T-helper 2 cell (primary cell): ENCODE data around the gene ARID1B.

Source experiments
- DNase-seq, 5 experiments: peaks; one replicate each; pipeline versions ENCODE4 v3.0.0 to v3.0.0-alpha.2; 2012 to 2022

ARID1B gene

DNA sequence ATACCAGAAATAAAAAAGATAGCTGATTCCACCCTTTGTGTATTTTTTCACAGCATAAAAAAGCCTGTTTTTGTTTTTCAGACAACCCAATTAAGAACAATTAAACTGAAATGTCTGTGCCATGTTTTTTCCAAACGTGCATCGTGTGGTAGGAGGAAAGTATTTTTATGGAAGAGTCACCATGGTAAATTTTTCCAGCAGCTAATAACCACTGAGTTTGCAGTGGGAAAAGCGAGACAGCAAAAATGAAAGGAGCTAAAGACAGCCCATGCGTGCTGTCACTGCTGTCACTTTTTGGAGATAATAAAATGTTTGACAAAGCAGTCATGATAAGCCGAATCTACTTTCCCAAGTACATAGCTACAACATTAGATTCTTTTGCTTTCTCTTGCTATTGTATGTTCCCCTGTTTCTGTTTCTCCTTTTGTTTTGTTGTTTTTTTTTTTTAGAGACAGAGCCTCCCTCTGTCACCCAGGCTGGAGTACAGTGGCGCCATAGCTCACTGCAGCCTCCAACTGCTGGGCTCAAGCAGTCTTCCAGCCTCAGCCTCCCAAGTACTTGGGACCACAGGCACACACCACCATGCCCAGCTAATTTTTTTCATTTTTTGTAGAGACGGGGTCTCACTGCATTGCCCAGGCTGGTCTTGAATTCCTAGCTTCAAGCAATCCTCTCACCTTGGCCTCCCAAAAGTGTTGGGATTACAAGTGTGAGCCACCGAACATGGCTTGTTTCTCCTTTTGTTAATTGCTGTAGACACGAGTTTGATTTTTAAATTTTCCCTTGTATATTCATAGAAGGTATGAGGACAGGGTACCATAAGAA is 284.8 kb downstream of the ARID1B start:
- no peak for DNase-seq

DNA sequence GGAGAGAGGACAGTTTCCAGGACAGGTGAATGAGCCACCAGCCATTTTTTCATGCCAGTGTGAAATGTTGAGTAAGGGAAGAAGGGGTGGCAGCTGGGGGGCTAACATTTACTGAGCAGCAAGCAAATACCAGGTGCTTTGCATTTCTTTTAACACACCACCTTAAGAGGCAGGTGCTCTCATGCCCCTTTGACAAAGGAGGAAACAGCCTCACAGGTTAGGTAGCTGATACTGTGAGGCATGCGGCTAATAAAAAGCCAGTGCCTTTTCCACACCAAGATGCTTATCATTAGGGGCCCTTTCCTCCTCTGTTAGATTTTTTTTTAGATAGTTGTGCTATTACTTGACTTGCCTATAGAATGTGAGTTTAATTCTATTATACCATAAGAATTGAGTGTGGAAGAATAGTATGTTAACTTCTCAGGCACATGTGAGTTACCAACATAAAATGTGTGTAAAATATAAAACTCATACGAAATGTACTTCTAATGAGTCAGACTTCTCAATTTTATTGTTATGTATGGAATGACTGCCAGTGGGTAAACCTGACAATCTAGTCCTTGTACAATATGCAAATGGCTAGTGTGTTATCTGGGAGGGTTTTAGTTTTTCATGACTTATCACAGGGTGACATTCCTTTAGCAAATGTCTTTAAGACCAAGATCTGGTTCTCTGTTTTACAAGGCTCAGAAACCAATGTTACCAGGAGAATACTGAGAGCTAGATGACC is 286.2 kb downstream of the ARID1B start:
- DNase-seq: no peak

DNA sequence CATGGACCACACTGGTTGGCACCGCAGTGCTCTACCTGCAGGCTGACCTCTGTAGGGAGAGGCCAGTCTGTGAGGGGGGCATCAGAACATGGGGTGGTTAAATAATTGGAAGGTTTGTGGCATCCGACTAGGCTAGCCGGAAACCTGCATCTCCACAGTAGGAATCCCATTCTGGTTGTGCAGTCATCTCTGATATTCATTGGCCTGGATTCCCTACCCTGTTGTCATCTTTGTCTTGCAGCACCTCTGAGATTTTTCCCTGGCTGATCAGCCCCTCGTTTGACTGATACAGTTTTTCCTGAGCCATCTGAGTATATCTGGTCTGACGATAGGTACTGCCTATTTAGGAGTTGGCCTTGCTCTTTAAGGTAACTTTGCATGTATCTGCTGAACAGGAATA is 286.7 kb downstream of the ARID1B start:
- DNase-seq: no peak

DNA sequence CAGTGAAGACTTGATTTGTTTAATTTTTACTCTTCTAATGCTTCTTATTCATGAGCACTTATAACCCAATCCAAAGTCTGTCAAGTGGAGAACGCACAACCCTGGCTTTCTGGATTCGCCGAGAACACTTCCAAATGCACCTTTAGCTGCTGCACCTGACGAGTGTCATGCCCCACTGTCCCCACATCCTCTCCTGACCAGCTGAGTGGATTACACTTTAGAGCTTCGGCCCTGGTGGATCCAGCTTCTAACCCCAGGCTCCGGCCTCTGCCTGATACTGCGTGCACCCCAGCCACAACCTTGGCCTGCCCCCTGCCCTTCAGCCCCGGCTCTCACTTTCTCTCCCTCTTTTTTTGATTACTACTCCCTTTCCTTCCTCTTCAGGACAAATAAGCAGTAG is 287.3 kb downstream of the ARID1B start:
- DNase-seq: no peak

DNA sequence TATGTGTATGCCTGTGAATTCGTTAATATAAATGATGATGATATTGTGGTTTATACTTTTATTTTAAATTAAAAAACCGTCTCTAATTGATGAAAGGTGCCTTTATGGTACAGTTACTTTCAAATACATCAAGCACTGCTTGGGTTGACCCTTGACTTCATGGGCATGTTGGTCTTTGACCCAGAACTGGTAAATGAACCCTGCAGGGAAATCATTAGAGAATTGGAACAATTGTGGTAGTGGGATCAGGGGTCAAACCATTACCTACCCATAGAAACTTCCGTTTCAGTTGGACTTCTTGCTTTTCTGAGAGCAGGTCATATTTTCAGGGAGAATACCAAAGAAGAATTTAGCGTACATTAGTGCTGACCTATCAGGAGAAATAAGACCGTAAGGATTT is 288.2 kb downstream of the ARID1B start:
- DNase-seq: no peak

DNA sequence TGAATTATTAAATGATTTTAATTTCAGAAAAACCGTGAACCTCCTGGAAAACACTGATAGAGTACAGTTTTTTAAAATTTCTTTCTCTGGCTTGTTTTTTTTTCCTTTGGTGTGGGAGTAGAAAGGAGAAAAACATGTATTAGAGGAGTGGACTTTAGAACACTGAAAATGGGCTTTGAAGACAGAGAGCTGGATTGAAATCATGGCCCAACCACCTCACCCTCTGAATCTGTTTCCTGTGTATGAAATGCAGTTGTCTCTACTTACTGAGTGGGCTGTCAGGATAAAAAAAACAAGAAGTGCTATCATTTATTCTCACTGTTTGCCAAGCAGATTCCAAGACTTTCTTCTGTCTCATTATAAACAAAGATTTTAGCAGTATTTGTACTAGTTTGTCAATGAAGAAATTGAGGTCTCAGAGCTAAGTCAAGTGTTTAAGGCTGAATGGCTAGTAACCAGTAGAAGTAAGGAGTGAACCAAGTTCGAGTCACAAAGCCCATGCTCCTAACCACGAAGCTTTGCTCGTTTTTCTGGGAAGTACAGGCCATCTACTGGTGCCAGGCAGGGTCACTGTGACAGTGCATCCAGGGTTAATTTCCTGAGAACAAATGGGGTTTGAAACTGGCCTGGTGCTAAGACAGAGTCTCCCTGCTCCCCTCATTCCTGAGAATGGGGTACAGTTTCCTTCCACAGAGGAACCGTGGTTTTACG is 289.8 kb downstream of the ARID1B start:
- no peak for DNase-seq

DNA sequence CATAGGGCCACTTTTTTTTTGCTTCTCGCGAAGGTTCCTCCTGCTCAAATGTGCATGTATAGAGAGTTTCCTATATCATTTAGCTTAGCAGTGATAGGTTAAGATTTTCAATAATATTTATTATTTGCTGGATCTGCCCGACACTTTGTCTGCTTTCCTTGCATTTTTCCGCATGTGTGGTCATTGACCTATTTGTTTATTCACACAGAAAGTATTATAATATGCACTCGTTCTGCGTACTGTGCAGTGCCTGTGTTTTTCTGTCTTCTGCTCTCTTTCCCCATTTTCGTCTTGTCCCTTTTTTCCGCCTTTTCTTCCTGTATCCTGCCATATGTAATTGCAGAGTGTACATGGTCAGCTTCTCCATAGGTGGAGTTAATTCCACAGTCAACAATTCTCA is 290.3 kb downstream of the ARID1B start:
- DNase-seq: no peak

DNA sequence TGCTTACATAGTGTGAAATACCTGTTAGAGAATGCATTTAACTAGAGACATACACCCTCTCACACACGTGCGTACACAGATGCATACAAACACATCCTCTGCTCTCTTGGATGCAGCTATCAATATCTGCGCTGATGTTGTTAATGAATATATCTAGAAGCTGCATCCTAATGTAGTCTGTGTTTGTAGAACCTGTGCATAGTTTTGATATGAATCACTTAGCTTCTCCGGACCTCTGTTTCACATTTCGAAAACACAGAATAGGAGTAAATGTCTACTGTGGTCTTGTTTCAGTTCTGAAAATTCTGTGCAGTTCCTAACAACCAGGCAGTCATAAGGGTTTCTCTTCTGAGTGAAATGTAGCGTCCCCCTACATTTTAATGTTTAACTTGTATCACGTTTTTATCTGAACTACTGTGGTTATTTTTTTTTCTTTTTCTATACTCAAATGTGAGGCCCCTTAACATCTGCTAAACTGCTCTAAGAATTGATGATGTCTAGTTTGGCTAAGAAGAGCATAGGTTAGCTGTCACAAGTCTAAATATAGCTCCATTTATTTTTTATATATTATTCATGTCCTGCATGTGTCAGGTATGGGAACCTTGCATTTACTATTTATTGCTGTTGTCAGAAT is 291.6 kb downstream of the ARID1B start:
- DNase-seq: peak in 1 of 5 experiments; percentile 90

DNA sequence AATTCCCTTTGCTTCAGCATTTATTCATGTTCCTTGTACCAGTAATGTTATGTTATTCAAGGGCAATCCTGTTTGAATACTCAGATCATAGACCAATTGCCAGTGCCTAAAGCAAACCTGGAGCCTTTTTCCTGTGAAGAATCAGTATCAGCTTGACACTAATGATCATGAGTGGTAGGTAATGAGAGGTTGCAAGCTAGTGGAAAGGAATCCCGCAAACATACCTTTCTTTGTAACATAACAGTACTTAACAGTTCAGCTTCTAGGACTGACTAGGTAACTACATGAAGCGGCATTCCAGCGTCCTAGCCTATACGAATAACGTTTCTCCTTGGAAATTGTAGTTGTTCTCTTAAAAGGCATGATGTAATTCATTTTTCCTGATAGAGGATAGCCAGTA is 292.4 kb downstream of the ARID1B start:
- DNase-seq: no peak

DNA sequence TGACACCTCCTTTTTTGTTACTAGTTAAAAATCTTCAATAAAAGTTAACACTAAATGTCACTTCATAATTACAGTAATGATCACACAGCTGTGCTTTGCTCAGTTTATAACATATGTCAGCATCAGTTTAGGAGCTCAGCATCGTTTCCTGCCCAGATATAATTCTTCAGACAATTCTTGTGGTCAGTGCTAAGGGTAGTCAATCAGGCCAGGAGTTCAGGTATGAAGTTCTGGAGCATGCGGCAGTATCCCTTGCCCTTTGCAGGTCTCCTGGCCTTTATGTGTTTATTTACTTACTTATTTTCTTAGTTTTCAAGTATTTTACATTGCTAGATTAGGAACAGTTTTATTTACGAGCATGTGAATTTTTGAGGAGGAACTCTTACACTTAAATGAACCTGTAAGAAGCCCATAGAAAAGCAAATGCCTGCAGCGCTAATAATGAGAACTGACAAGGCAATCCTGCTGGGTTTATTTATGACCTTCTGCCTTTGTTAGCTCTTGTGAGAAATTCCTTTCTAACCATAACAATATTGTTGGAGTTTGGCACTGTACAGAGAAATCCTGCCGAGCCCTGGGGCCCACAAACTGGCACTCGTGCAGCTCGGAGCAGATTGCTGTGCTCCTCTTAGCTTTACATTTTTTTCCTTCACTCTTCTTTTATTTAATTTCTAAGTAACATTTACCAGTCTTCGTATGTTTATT is 293.4 kb downstream of the ARID1B start:
- DNase-seq: no peak

DNA sequence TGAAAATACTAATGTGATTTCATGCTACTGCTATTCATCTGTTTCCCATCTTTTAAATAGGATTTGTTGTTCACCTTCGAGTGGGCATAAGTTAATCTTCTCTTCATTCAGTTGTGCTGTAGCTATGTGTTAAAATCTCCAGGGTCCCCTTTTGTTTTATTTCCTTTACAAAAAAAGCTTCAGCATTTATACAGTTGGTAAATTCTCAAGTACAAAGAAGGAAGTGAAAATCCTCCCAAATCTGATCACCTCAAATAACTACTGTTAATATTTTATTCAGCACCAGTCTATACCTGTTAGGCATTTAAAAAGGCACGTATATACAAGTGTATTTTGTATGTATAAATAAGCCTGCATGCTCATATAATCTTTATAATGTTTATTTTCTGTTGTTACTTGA is 294.9 kb downstream of the ARID1B start:
- DNase-seq: no peak

DNA sequence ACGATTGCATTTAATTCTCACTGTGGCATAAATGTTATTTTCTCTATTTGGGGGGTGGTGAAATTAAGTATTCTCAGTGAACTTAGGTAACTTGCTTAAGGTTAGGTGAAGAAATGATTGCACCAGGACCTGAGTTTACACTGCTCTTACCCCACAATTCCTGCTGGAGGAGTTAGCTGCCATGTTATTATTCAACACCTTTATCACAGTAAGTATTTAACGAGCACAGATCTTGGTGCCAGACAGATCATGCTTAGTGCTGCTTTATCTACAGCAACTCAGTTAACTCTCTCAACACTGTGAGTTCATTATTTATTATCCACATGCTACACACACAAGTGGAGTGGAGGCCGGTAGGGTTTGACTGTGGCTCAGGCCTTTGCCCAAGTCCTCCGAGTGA is 296.4 kb downstream of the ARID1B start:
- DNase-seq: no peak

DNA sequence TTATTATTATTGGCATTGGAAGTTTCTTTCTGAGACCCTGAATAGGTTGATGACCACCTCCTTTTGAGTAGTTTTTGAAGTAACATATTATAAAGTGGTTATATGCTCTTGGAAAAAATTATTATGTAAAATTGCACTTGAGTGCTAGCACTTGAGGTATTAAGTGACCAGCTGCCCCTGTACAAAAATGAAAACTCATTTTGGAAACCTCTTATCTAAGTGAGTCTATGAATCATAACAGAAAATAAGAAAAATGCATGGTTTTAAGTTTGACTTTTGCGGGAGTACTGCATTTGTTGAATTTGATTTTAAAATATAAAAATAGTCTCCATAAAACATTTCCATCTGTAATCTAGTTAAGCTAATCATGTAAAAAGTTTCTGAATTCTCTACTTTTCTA is 297.8 kb downstream of the ARID1B start:
- no peak for DNase-seq

DNA sequence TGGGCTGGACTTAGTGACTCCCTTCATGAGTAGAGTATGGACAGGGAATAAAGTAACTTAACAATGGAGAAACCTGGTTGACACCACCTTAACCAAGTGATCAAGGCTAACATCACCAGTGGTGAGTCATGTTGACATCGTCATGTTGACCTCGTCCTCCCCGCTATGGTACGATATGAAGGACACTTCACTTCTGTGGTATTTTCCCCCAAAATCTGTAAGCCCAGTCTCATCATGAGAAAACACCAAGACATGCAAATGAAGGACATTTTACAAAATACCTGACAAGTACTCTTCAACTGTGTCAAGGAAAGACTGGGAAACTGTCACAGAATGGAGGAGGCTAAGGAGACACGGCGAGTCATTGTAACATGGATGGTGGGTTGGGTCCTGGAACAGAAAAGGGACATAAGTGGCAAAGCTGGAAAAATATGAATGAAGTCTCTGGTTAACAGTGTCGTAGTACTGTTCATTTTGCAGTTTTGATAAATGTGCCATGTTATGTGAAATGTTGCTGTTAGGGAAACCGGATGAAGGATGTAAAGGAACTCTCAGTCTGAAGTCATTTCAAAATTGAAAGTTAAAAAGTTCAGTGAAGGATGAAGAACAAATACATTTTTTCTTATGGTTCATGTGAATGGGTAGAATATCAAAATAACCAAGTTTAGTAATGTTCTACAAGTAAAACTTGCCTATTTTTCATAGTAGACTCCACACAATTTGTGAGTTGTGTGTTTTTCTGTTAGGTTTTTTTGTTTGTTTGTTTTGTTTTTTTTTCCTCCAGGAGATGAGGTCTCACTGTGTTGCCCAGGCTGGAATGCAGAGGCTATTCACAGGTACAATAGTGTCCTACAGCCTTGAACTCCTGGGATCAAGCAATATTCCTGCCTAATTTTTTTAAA is 298.6 kb downstream of the ARID1B start:
- peak in 1 of 5 experiments; percentile 47 for DNase-seq

DNA sequence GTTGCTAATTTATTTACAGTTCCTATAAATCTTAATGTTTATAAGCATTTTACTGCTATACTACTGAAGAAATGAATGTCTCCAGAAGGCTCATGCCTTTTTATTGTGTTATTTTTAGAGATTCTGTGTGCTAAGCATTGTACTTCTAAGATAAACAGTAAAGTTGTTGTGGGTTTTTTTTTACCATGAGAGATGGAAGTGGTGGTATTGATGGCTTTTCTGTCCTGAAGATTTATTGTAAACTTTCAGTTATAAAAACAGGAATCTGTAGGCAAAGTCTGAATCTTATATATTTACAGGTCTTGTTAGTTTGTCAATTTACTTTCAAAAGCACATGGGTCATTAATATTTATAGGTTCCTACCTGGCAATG is 299.3 kb downstream of the ARID1B start:
- no peak for DNase-seq

DNA sequence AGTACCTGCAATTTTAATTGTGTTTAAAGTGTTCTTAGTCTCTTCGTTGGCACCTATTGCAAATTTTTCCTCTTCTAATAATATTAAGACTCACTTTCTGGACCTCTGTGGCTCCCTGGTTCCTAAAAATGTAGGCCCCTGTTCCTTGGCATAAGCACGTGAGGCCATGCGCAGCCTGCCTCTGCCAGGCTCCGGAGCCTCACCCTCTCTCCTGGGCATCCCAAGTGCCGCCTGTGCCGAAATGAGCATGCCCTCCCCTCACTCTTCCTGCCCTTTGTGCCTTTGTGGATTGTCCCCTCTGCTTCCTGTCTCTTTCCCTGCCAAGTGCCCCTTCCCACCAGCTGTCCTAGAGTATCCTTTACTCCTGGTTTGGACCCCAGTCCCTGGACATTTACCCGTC is 300.1 kb downstream of the ARID1B start:
- DNase-seq: no peak

DNA sequence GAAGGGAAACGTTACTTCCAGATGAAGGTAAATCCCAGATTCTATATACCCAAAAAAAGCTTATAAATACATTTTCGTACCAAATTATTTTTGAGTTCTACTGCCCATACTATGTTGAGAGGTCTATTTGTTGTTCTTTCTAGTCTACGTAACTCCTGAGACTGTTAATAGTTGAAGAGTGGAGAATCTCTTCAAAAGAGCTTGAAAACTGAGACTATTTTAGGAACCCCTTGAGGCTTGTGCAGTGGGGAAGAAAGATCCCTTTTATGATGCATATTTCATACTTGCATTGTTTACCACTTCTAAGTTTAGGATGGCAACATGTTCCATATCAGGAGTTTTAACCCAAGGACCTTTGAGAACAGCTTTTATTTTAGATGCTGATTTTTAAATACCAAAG is 301.1 kb downstream of the ARID1B start:
- no peak for DNase-seq

DNA sequence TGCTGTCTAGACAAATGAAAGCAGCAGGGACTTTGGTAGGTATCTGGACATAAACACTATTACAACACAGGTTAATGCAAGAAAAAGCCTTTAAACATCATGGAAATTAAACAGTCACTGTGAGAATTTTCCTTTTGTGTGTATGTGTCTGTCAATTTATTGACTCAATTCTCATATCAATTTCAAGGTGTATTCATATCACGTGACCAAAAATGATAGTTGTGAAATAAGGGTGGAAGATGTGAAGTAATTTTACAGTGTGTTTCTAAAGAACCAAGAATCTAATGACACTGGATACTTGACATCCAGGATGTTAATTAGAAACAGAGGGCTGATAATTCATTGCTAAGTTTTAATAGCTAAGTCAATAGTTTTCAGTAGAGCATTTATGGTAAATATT is 302.1 kb downstream of the ARID1B start:
- DNase-seq: no peak

DNA sequence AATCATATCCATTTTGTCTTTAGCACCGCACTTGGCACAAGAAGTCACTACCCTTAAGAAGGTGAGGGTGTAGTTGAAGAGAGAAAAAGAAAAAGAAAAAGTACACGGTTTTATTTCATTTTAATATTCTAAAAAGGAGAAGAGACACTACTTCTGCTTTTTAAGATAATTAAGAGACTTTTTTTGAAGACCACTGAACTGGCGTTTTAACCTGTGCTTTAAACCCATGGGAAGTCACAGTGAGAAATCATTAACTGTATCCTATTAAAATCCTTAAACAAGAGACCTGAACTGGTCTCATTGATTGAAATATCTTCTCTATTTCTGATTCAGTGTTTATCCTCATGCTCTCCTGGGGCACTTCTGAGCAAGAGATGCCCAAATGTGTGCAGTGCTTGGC is 302.6 kb downstream of the ARID1B start:
- DNase-seq: no peak

DNA sequence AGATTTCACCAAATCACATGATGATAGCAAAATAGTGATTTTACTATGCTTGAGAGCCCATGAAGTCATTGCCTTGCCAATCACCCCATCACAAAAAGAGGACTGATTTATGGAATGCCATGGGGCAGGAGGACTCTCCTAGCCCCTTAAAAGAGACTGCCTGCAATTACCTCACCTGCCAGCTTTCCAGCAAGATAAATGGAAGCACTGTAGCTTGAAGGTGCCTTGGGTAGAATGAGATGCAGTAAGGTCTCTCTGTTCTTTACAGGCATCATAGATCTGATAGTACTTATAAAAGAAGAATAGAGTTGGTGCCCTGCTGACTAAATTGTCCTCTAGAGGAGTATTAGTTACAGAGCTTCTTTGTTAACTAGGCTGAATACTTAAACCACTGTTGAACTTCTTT is 303.8 kb downstream of the ARID1B start:
- no peak for DNase-seq

DNA sequence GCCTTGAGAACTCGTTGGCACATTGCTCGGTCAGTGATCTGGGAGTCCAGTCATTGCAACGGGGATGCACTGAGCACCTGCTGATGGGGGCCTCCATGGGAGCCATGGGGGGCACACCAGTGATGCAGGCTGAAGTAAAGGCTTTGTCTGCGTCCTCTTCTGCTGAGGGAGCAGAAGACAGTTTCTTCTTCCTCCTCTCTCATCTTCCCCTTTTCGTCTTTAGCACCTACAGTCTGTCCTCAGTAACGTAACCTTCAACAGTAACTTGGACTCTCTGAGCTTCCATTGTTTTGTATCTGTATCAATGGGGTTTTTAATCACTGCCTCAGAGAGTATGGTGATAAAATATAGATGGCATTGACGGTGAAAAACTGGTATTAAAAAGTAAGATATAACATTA is 306.2 kb downstream of the ARID1B start:
- DNase-seq: no peak

DNA sequence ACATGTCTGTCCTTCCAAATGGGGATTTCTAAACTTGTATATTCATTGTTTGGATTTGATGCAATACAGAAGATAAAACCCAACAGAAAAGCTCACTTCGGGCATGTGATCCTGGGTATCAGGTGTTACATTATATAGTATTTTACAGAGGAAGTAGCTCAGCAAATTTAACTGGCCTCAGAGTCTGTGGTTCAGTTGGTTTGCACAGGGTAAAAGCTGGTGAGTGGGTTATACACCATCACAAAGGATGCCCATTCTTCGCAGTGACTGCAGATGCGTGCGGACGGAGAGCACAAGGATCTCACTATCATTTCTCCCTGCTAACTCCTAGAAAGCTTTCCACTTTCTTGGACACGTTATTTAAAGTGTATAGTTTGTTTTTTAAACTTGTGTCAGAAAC is 309.5 kb downstream of the ARID1B start:
- no peak for DNase-seq
